ENCODE measurements around the gene TNMD.

Gene TNMD

GRCh38 chrX:100643212-100643611 lies 58.5 kb downstream of the TNMD start:
- no peak for TF ChIP-seq CTCF (conservative IDR thresholded peaks at IDR 0.05; ENCODE audit: low read depth, low read length)
- DNase-seq (ENCODE audit: low read depth): no peak
- H3K4me3 ChIP-seq (ENCODE audit: low read depth, low read length): no peak overlapping the region

- no peak for TF ChIP-seq CTCF (conservative IDR thresholded peaks at IDR 0.05; ENCODE audit: low read depth, low read length)
- peak; percentile 90 for DNase-seq (ENCODE audit: low read depth)
- peak within 1 kb of the TSS; percentile 65 for H3K4me3 ChIP-seq (ENCODE audit: low read depth, low read length)
Measured at GRCh38 chrX:100643956-100644860, 59.5 kb downstream of the TNMD start, which contains the start of gene SRPX2. Gene SRPX2, plus strand, starts transcription at chrX:100644199. Its CDS starts 2,124 bp downstream, at chrX:100646323.

GRCh38 chrX:100645106-100645505 lies 60.4 kb downstream of the TNMD start:
- H3K4me3 ChIP-seq (ENCODE audit: low read depth, low read length): peak overlapping the region; percentile 65
- DNase-seq (ENCODE audit: low read depth): no peak
- TF ChIP-seq CTCF (conservative IDR thresholded peaks at IDR 0.05; ENCODE audit: low read depth, low read length): no peak

GRCh38 chrX:100647095-100647494 lies 62.4 kb downstream of the TNMD start:
- DNase-seq (ENCODE audit: low read depth): peak; percentile 76
- H3K4me3 ChIP-seq (ENCODE audit: low read depth, low read length): no peak overlapping the region
- peak; percentile 47 for TF ChIP-seq CTCF (conservative IDR thresholded peaks at IDR 0.05; ENCODE audit: low read depth, low read length)

- DNase-seq (ENCODE audit: low read depth): peak; percentile 57
- H3K4me3 ChIP-seq (ENCODE audit: low read depth, low read length): no peak overlapping the region
- TF ChIP-seq CTCF (conservative IDR thresholded peaks at IDR 0.05; ENCODE audit: low read depth, low read length): no peak
Measured at GRCh38 chrX:100647739-100648138, 63.0 kb downstream of the TNMD start.

- H3K4me3 ChIP-seq (ENCODE audit: low read depth, low read length): no peak overlapping the region
- TF ChIP-seq CTCF (conservative IDR thresholded peaks at IDR 0.05; ENCODE audit: low read depth, low read length): no peak
- DNase-seq (ENCODE audit: low read depth): peak; percentile 95
Measured at GRCh38 chrX:100648458-100649417, 64.0 kb downstream of the TNMD start.

Measured in choroid plexus epithelial cell (primary cell).